ENCODE results near the gene PRKN.

Gene PRKN

DNA sequence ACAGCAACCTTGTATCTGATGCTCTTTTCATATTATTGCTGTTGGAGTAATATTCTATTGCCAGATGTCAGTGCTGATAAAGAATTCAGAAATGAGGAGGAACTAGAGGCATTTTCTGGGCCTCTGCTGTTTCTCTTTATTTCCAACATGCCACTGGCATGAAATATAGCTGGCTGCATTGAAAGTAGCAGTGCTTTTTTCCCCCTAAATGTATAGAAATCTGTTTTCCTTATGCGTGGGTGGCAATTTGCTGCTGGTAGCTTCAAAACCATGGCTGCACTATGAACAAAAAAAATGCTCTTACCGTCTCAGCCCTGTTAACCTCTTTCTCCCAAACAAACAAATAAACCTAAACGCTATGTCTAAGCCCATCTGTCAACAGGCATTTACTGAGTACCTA is 1011.4 kb downstream of the PRKN start:
- DNase-seq (ENCODE audit: low spot score) (no peak), ATAC-seq (ENCODE audit: low read depth) (no peak)
- Histone ChIP-seq H3K36me3 (ENCODE audit: low read depth) (no peaks in the 10 kb centered on the region), H3K27me3 (ENCODE audit: insufficient read depth, poor library complexity, severe bottlenecking) (no peaks in the 10 kb centered on the region), H3K4me3 (ENCODE audit: severe bottlenecking) (no peak overlapping the region), H3K4me1 (ENCODE audit: insufficient read depth, poor library complexity, severe bottlenecking) (no peaks in the 10 kb centered on the region), H3K27ac (ENCODE audit: poor library complexity, severe bottlenecking) (no peak overlapping the region), H3K9me3 (ENCODE audit: severe bottlenecking) (no peaks in the 10 kb centered on the region)
- TF ChIP-seq, protein P1, sequence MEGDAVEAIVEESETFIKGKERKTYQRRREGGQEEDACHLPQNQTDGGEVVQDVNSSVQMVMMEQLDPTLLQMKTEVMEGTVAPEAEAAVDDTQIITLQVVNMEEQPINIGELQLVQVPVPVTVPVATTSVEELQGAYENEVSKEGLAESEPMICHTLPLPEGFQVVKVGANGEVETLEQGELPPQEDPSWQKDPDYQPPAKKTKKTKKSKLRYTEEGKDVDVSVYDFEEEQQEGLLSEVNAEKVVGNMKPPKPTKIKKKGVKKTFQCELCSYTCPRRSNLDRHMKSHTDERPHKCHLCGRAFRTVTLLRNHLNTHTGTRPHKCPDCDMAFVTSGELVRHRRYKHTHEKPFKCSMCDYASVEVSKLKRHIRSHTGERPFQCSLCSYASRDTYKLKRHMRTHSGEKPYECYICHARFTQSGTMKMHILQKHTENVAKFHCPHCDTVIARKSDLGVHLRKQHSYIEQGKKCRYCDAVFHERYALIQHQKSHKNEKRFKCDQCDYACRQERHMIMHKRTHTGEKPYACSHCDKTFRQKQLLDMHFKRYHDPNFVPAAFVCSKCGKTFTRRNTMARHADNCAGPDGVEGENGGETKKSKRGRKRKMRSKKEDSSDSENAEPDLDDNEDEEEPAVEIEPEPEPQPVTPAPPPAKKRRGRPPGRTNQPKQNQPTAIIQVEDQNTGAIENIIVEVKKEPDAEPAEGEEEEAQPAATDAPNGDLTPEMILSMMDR (IDR thresholded peaks at IDR 0.05; ENCODE audit: poor library complexity, severe bottlenecking), result no peak

DNA sequence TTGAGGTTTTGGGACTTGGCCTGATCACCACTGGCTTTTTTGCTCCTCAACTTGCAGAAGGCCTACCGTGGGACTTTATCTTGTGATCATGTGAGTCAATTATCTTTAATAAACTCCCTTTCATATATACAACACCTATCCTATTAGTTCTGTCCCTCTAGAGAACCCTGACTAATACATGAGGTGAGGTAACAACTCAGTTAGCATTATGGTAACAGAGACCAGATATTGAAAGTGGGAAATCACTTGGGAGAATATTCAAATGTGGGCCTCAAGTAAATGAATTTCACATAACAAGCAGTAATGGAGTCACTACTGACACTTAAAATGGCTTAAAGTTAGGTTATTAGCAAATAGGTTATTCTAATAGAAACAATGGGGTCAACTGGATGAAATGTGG is 1015.6 kb downstream of the PRKN start:
- TF ChIP-seq, protein P1 (IDR thresholded peaks at IDR 0.05; ENCODE audit: poor library complexity, severe bottlenecking), result no peak
- DNase-seq (ENCODE audit: low spot score), result no peak
- H3K27me3 ChIP-seq (ENCODE audit: insufficient read depth, poor library complexity, severe bottlenecking), result peaks cover 4% of the 10 kb centered on the region
- H3K36me3 ChIP-seq (ENCODE audit: low read depth), result no peaks in the 10 kb centered on the region
- H3K9me3 ChIP-seq (ENCODE audit: severe bottlenecking), result no peaks in the 10 kb centered on the region
- ATAC-seq (ENCODE audit: low read depth), result no peak
- H3K4me3 ChIP-seq (ENCODE audit: severe bottlenecking), result no peak overlapping the region
- H3K27ac ChIP-seq (ENCODE audit: poor library complexity, severe bottlenecking), result no peak overlapping the region
- H3K4me1 ChIP-seq (ENCODE audit: insufficient read depth, poor library complexity, severe bottlenecking), result no peaks in the 10 kb centered on the region

DNA sequence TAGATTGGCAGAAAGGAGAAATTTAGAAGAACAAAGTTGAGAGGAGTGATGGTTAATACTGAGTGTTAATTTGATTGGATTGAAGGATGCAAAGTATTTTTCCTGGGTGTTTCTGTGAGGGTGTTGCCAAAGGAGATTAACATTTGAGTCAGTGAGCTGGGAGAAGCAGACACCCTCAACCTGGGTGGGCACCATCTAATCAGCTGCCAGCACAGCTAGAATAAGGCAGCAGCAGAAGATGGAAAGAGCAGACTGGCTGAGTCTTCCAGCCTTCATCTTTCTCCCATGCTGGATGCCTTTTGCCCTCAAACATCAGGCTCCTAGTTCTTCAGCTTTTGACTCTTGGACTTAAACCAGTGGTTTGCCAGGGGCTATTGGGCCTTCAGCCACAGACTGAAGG is 1016.1 kb downstream of the PRKN start:
- no peaks in the 10 kb centered on the region for H3K9me3 ChIP-seq (ENCODE audit: severe bottlenecking)
- no peak overlapping the region for H3K4me3 ChIP-seq (ENCODE audit: severe bottlenecking)
- no peak for ATAC-seq (ENCODE audit: low read depth)
- no peak for DNase-seq (ENCODE audit: low spot score)
- peaks cover 4% of the 10 kb centered on the region for H3K27me3 ChIP-seq (ENCODE audit: insufficient read depth, poor library complexity, severe bottlenecking)
- no peaks in the 10 kb centered on the region for H3K36me3 ChIP-seq (ENCODE audit: low read depth)
- TF ChIP-seq, protein P1 (IDR thresholded peaks at IDR 0.05; ENCODE audit: poor library complexity, severe bottlenecking), result no peak
- H3K4me1 ChIP-seq (ENCODE audit: insufficient read depth, poor library complexity, severe bottlenecking), result no peaks in the 10 kb centered on the region
- no peak overlapping the region for H3K27ac ChIP-seq (ENCODE audit: poor library complexity, severe bottlenecking)

DNA sequence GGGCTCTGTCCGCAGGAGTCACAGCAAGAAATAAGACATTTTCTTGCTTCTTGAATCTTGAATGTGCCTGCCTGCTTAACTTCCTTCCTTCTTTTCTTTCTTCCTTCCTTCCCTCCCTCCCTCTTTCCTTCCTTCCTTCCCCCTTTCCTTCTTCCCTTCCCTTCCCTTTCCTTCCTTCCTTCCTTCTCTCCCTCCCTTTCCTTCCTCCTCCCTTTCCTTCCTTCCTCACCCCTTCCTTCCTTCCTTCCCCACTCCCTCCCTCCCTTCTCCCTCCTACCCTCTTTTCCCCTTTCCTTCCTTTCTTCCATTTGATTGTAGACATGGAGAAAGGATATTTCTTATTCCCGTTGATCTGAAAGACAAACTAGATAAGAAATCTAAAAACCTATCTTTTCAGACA is 1016.9 kb downstream of the PRKN start:
- DNase-seq (ENCODE audit: low spot score) (no peak), ATAC-seq (ENCODE audit: low read depth) (no peak)
- TF ChIP-seq, protein P1 (IDR thresholded peaks at IDR 0.05; ENCODE audit: poor library complexity, severe bottlenecking), result no peak
- no peak overlapping the region for H3K4me3 ChIP-seq (ENCODE audit: severe bottlenecking)
- H3K4me1 ChIP-seq (ENCODE audit: insufficient read depth, poor library complexity, severe bottlenecking), result no peaks in the 10 kb centered on the region
- H3K27ac ChIP-seq (ENCODE audit: poor library complexity, severe bottlenecking), result no peak overlapping the region
- peaks cover 4% of the 10 kb centered on the region for H3K27me3 ChIP-seq (ENCODE audit: insufficient read depth, poor library complexity, severe bottlenecking)
- H3K9me3 ChIP-seq (ENCODE audit: severe bottlenecking), result no peaks in the 10 kb centered on the region
- no peaks in the 10 kb centered on the region for H3K36me3 ChIP-seq (ENCODE audit: low read depth)

DNA sequence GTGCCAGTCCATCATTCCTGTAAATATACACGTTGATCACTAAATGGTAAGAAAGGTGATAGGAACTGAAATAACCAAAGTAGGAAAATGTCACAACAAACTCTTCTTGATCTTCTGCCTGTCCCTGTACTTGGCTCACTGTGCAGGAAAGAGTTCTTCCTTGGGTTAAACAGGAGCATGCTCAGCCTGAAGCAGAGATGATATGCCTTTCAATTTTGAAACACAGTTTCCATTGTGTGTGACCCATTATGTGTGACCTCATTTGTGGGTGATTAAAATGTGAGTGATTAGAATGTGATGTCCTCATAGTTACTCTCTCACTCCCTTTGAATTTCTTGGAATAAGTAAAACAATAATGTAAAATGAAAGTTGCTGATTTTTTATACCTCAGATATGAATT is 1026.5 kb downstream of the PRKN start:
- Histone ChIP-seq H3K36me3 (ENCODE audit: low read depth) (no peaks in the 10 kb centered on the region), H3K27me3 (ENCODE audit: insufficient read depth, poor library complexity, severe bottlenecking) (no peaks in the 10 kb centered on the region), H3K4me1 (ENCODE audit: insufficient read depth, poor library complexity, severe bottlenecking) (no peaks in the 10 kb centered on the region), H3K9me3 (ENCODE audit: severe bottlenecking) (no peaks in the 10 kb centered on the region), H3K27ac (ENCODE audit: poor library complexity, severe bottlenecking) (no peak overlapping the region), H3K4me3 (ENCODE audit: severe bottlenecking) (no peak overlapping the region)
- TF ChIP-seq, protein P1 (IDR thresholded peaks at IDR 0.05; ENCODE audit: poor library complexity, severe bottlenecking), result no peak
- DNase-seq (ENCODE audit: low spot score) (no peak), ATAC-seq (ENCODE audit: low read depth) (no peak)
